ENCODE results near the gene MICAL1. TPM values are rescaled to one million over a fixed set of nuclear protein-coding genes. Genes with fewer than 3 reads are reported as not detected.
"Not testable (repeated sequence)": the region's sequence is repeated elsewhere in the genome, so short reads cannot be mapped to it uniquely, and the experiment has no call there.

MICAL1 gene
- total RNA-seq, 1 experiment from 2014 or later: 92.9 TPM

DNA sequence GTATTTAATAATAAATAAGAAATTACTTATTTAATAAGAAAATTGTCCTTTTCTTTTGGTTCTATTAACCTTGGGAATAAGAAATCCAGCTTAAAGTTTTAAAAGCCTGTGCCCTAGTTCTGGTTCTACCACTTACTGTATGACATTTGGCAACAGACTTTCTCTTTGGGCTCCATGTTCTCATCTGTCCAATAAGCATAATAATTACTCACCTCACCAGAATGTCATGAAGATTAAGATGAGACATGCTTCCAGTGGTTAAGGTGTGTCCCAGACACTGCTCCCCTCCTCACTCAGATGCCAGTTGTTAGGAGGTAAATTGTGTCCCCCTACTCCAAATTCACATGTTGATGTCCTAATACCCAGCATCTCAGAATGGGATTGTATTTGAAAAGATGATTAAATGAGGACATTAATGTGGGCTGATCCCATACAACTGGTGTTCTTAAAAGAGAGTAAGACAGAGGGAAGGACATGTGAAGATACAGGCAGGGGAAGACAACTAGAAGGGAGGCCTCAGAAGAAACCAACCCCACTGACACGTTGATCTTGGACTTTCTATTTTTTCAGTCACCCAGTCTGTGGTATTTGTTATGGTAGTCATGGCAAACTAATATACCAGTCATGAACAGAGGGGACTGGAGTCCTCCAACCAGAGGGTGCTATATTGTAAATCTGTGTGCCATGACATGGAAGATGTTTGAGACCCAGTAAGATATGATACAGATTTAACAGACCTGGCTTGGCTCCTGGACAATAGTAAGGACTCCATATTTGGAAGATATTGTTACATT lies 6.4 kb upstream of the MICAL1 start:
- TF ChIP-seq, protein P1, sequence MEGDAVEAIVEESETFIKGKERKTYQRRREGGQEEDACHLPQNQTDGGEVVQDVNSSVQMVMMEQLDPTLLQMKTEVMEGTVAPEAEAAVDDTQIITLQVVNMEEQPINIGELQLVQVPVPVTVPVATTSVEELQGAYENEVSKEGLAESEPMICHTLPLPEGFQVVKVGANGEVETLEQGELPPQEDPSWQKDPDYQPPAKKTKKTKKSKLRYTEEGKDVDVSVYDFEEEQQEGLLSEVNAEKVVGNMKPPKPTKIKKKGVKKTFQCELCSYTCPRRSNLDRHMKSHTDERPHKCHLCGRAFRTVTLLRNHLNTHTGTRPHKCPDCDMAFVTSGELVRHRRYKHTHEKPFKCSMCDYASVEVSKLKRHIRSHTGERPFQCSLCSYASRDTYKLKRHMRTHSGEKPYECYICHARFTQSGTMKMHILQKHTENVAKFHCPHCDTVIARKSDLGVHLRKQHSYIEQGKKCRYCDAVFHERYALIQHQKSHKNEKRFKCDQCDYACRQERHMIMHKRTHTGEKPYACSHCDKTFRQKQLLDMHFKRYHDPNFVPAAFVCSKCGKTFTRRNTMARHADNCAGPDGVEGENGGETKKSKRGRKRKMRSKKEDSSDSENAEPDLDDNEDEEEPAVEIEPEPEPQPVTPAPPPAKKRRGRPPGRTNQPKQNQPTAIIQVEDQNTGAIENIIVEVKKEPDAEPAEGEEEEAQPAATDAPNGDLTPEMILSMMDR (conservative IDR thresholded peaks at IDR 0.05): no peak
- H3K27ac Mint-ChIP-seq: no peak overlapping the region; a peak in 1 of 7 replicates

DNA sequence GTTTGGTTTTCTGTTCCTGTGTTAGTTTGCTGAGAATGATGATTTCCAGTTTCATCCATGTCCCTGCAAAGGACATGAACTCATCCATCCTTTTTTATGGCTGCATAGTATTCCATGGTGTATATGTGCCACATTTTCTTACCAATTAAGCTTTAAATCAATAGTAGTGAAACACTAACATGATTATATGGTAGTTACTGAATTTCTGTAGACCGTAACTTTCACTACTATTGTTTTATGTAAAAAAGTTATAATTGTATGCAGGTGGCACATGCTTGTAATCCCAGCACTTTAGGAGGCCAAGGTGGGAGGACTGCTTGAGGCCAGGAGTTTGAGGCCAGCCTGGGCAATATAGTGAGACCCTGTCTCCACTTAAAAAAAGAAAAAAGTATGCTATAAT lies 5.6 kb upstream of the MICAL1 start:
- not testable (repeated sequence) for H3K23ac ChIP-seq (ENCODE audit: insufficient read length, low read depth, low read length); H3K9me3 Mint-ChIP-seq; H2AK5ac ChIP-seq (ENCODE audit: insufficient read length, low read length); H3K79me2 ChIP-seq (ENCODE audit: insufficient read depth, low read length); H3K18ac ChIP-seq (ENCODE audit: insufficient read length, low read depth, low read length); H3K9ac ChIP-seq (ENCODE audit: extremely low read depth, insufficient read length, low read length); H3K23me2 ChIP-seq (ENCODE audit: insufficient read length, low read depth, low read length, poor library complexity, severe bottlenecking); H3K27me3 Mint-ChIP-seq (ENCODE audit: low read depth); H3K27ac Mint-ChIP-seq; H3K14ac ChIP-seq (ENCODE audit: insufficient read depth, low read length); H4K8ac ChIP-seq (replicated peaks; ENCODE audit: insufficient read length, low read depth, low read length); H2BK5ac ChIP-seq (ENCODE audit: insufficient read length, low read length); H3K27ac ChIP-seq (ENCODE audit: insufficient read length, low read depth, low read length); H3K79me1 ChIP-seq (ENCODE audit: insufficient read depth, low read depth, low read length, poor library complexity, severe bottlenecking); H3K4me2 ChIP-seq (ENCODE audit: insufficient read depth, insufficient read length, low read length); H4K5ac ChIP-seq (ENCODE audit: insufficient read length, low read depth, low read length); H2BK120ac ChIP-seq (ENCODE audit: low read depth, low read length, poor library complexity, severe bottlenecking); H2BK20ac ChIP-seq (ENCODE audit: low read depth, low read length, poor library complexity, severe bottlenecking); H2BK15ac ChIP-seq (ENCODE audit: low read depth, low read length); H2AFZ ChIP-seq (ENCODE audit: low read length); H3K56ac ChIP-seq (ENCODE audit: insufficient read length, low read depth, low read length); H3K9me3 ChIP-seq (ENCODE audit: control insufficient read depth, low read depth, low read length); H2BK12ac ChIP-seq (ENCODE audit: insufficient read length, low read depth, low read length); DNase-seq; H4K91ac ChIP-seq (ENCODE audit: insufficient read length, low read depth, low read length); H3K4me3 Mint-ChIP-seq; H3T11ph ChIP-seq (ENCODE audit: low read length); H3K27me3 ChIP-seq (ENCODE audit: insufficient read depth, low read length); H4K20me1 ChIP-seq (ENCODE audit: control insufficient read depth, insufficient read depth, insufficient read length); H3K4ac ChIP-seq (ENCODE audit: low read depth, low read length)
- Mint-ChIP-seq H3K36me3 (ENCODE audit: insufficient read depth in 1 of 3, low read depth in 3 of 3) (peaks cover 39 to 49% (median 48%) of the 10 kb centered on the region in 3 experiments), H3K4me1 (peaks cover 35 to 43% of the 10 kb centered on the region in 2 experiments)
- peaks cover 12% of the 10 kb centered on the region; the same call in 1 of the 2 replicates for H3K4me1 ChIP-seq (ENCODE audit: insufficient read depth, low read length)
- WGBS (ENCODE audit: extremely low coverage, insufficient read length, low lambda C conversion rate): no CpG with 5 or more reads among the region's 1 CpG

More for the DNA sequence above, 6.4 kb upstream of the MICAL1 start:
- Mint-ChIP-seq H3K9me3 (no peaks in the 10 kb centered on the region; a peak in 1 of 5 replicates), H3K4me3 (no peak overlapping the region), H3K4me1 (peaks cover 28 to 35% of the 10 kb centered on the region in 2 experiments), H3K27me3 (ENCODE audit: low read depth) (no peaks in the 10 kb centered on the region), H3K36me3 (ENCODE audit: insufficient read depth in 1 of 3, low read depth in 3 of 3) (peaks cover 40 to 56% (median 55%) of the 10 kb centered on the region in 3 experiments)
- H2BK5ac ChIP-seq (ENCODE audit: insufficient read length, low read length): no peak overlapping the region
- H4K5ac ChIP-seq (ENCODE audit: insufficient read length, low read depth, low read length): no peak overlapping the region
- peaks cover 7% of the 10 kb centered on the region; the same call in 1 of the 2 replicates for H3K4me1 ChIP-seq (ENCODE audit: insufficient read depth, low read length)
- no peak overlapping the region for H2BK15ac ChIP-seq (ENCODE audit: low read depth, low read length)
- no peaks in the 10 kb centered on the region for H3K9me3 ChIP-seq (ENCODE audit: control insufficient read depth, low read depth, low read length)
- no peak overlapping the region for H3K4me2 ChIP-seq (ENCODE audit: insufficient read depth, insufficient read length, low read length)
- no peak overlapping the region for H4K91ac ChIP-seq (ENCODE audit: insufficient read length, low read depth, low read length)
- DNase-seq: no peak
- WGBS (ENCODE audit: extremely low coverage, insufficient read length, low lambda C conversion rate): no CpG with 5 or more reads among the region's 1 CpG
- no peak overlapping the region for H2BK120ac ChIP-seq (ENCODE audit: low read depth, low read length, poor library complexity, severe bottlenecking)
- no peak overlapping the region for H3K9ac ChIP-seq (ENCODE audit: extremely low read depth, insufficient read length, low read length)
- H2AFZ ChIP-seq (ENCODE audit: low read length): no peak overlapping the region
- H3K18ac ChIP-seq (ENCODE audit: insufficient read length, low read depth, low read length): no peak overlapping the region
- H3K23me2 ChIP-seq (ENCODE audit: insufficient read length, low read depth, low read length, poor library complexity, severe bottlenecking): no peaks in the 10 kb centered on the region
- H2BK12ac ChIP-seq (ENCODE audit: insufficient read length, low read depth, low read length): no peak overlapping the region
- H3K79me2 ChIP-seq (ENCODE audit: insufficient read depth, low read length): no peaks in the 10 kb centered on the region
- no peaks in the 10 kb centered on the region for H3K27me3 ChIP-seq (ENCODE audit: insufficient read depth, low read length)
- no peak overlapping the region for H3K56ac ChIP-seq (ENCODE audit: insufficient read length, low read depth, low read length)
- no peak overlapping the region for H2BK20ac ChIP-seq (ENCODE audit: low read depth, low read length, poor library complexity, severe bottlenecking)
- H3K4ac ChIP-seq (ENCODE audit: low read depth, low read length): no peak overlapping the region
- H3K79me1 ChIP-seq (ENCODE audit: insufficient read depth, low read depth, low read length, poor library complexity, severe bottlenecking): peaks cover 5% of the 10 kb centered on the region
- H3K23ac ChIP-seq (ENCODE audit: insufficient read length, low read depth, low read length): no peak overlapping the region
- H4K8ac ChIP-seq (replicated peaks; ENCODE audit: insufficient read length, low read depth, low read length): no peak overlapping the region
- no peak overlapping the region for H2AK5ac ChIP-seq (ENCODE audit: insufficient read length, low read length)
- H3K14ac ChIP-seq (ENCODE audit: insufficient read depth, low read length): no peak overlapping the region
- H3T11ph ChIP-seq (ENCODE audit: low read length): no peak overlapping the region
- no peaks in the 10 kb centered on the region for H4K20me1 ChIP-seq (ENCODE audit: control insufficient read depth, insufficient read depth, insufficient read length)
- H3K27ac ChIP-seq (ENCODE audit: insufficient read length, low read depth, low read length): no peak overlapping the region

All from H9 (cell line).